DMS 273 (cell line): Measurements from ENCODE around the gene OXA1L.
"Not testable (repeated sequence)": the region's sequence is repeated elsewhere in the genome, so short reads cannot be mapped to it uniquely, and the experiment has no call there.

Source experiments
- DNase-seq: peaks from one replicate; lab custom pipeline; 2025; ENCODE audit not compliant: unreplicated experiment; lab: John Stamatoyannopoulos, UW

OXA1L gene

GRCh38 chr14:22766457-22767322 is at the start of gene OXA1L:
Gene OXA1L, plus strand, starts transcription at chr14:22766688. Its CDS starts 14 bp downstream, at chr14:22766702.
- peak; percentile 99 for DNase-seq

GRCh38 chr14:22718091-22718490 is 48.4 kb upstream of the OXA1L start:
- DNase-seq: no peak

DNA sequence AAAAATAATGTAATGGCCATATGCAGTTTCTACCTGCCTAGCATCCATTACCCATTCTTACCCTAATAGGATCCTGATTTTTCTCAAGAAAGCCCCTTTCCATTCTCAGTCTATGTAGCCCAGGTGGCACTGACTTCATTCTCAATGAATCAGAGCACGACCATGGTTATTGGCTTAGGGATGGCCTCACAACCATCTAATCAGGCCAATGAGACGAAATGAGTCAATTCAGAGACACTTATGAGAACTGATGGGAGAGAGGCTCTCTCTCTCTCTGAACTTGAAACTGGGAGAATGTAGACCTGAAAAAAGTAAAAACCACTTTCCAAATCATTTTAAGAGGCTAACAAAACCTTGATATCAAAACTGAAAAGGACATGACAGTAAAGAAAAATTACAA is 45.3 kb upstream of the OXA1L start:
- DNase-seq: no peak

- no peak for DNase-seq
Observed at GRCh38 chr14:22723815-22724214, 42.7 kb upstream of the OXA1L start.

DNA sequence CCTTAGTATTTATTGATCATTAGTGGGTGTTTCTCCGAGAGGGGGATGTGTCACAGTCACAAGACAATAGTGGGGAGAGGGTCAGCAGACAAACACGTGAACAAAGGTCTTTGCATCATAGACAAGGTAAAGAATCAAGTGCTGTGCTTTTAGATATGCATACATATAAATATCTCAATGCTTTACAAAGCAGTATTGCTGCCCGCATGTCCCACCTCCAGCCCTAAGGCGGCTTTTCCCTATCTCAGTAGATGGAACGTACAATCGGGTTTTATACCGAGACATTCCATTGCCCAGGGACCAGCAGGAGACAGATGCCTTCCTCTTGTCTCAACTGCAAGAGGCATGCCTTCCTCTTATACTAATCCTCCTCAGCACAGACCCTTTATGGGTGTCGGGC is 41.6 kb upstream of the OXA1L start:
- DNase-seq: not testable (repeated sequence)

- DNase-seq: not testable (repeated sequence)
Observed at GRCh38 chr14:22725374-22725773, 41.1 kb upstream of the OXA1L start.

DNA sequence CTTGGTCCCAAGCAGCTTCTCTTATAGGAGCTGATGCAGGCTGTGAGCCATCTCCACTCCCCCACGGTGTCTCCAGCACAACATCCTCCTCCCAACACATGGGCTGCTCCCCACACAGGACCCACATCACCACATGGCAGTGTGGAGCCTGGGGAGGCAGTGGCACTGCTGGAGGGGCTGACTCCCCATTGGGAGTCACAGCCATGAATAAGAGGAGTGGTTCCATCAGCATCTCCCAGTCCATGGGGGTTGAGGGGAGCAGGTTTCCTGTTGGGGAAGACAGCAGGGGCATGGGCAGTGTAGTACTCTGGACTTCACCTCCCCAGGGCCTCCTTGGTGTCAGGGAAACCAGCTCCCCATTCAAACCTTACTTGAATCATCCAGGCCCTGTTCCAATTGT is 40.5 kb upstream of the OXA1L start:
- peak; percentile 70 for DNase-seq

DNA sequence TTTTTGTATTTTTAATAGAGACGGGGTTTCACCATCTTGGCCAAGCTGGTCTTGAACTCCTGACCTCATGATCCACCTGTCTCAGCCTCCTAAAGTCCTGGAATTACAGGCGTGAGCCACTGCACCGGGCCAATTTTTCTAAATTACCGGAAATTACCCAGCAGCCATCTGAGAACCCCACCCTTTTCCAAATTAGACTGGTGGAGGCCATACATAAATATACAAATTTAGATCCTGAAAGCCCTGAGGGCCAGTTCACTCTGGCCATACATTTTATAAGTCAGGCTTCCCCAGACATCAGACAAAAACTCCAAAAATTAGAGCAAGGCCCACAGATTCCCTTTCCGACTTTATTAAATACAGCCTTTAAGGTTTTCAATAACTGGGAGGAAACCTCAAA is 34.4 kb upstream of the OXA1L start:
- DNase-seq: not testable (repeated sequence)

DNA sequence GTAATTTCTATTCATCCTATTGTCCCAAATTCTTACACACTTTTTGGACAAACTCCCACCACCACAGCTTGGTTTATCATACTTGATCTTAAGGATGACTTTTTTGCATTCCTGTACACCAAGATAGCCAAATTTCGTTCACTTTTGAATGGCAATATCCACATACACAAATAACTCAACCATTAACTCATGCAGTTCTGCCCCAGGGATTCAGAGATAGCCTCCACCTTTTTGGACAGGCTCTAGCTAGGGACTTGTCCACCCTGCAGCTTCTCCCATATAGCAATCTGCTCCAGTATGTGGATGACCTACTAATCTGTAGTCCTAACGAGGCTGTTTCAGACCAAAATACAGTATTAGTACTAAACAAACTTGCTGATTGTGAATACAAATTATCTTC is 32.7 kb upstream of the OXA1L start:
- no peak for DNase-seq

GRCh38 chr14:22735096-22735495 is 31.4 kb upstream of the OXA1L start:
- no peak for DNase-seq

DNA sequence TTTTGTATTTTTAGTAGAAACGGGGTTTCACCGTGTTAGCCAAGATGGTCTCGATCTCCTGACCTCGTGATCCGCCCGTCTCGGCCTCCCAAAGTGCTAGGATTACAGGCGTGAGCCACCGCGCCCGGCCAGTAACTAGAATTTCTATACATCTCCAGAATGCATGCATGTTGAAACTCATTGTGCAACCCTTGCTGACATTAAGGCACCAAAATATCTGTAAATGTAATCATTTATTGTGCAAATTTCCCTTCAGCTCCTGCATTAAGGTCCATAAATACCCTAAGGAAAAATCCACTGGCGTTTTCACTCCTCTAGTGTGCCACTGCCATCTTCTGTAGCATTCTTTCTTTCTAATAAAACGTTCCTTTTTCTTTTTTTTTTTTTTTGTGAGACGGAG is 30.1 kb upstream of the OXA1L start:
- not testable (repeated sequence) for DNase-seq

GRCh38 chr14:22737052-22737451 is 29.4 kb upstream of the OXA1L start:
- no peak for DNase-seq

GRCh38 chr14:22739423-22739822 is 27.1 kb upstream of the OXA1L start:
- no peak for DNase-seq

DNA sequence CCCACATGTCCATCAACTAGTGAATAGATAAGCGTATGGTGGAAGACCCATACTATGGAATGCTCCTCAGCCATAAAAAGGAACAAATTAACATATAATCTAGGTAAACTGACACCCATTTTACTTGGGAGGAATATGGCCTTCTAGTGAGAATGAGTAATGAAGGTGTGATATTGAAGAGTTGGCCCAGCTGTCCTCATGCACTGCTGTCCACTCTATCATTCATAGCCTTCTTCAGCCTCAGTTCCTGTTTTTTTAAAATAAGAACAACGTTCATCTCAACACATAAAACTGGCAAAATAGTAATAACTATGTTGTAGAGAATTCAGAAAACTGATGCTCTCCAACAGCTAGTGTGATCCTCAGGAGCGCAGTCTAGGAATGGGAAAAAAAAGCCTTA is 26.5 kb upstream of the OXA1L start:
- no peak for DNase-seq

- no peak for DNase-seq
Observed at GRCh38 chr14:22747769-22748168, 18.7 kb upstream of the OXA1L start.

DNA sequence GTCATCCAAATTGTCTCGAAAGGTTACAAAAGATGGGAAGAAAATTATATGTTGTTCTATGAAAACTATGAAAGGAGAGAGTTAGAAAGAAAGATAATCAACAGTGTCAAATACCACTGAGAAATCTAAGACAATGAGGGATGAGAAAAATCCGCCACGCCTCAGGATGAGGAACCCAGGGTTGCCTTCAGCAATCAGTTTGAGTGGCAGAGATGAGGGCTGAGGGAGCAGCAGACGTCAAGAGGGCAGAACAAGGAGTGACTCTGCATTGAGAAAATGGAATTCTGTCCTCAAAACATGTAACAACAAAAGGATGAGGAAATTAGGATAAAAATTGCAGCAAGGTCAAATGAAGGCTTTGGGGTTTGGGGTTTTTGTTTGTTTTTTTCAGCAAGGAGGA is 18.3 kb upstream of the OXA1L start:
- no peak for DNase-seq

DNA sequence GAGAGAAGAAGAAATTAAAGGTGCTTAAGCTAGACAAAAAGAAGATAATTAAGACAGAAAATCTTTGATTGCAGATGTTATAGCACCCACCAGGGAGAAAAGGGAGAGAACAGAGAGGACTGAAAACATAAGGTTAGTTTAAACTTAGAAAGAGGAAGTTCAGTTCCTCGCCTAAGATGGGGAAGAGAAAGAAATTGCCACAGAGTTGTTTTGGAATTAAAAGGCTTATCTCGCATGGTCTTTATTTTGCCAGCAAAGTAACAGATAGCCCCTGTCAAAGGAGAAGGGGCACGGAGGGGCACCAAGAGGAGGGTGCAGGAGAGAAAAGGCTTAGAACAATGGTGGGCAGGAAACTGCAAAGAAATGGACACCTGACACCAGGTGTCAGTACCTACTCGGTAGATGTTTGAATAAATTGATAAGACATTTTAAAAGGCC is 17.8 kb upstream of the OXA1L start:
- no peak for DNase-seq

DNA sequence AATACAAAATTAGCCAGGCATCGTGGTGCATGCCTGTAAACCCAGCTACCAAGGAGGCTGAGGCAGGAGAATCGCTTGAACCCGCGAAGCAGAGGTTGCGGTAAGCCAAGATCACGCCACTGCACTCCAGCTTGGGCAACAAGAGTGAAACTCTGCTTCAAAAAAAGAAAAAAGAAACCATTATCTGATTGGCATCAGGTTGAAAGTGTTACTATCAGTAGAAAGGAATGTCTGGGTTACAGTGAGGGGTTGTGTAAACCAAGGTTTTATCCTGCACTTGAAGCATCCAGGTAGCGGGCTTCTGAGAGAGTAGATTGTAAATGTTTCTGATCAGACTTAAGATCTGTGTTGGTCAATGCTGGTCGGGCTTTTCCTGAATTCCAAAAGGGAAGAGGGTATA is 14.1 kb upstream of the OXA1L start:
- no peak for DNase-seq

- peak; percentile 72 for DNase-seq
Observed at GRCh38 chr14:22753586-22753985, 12.9 kb upstream of the OXA1L start.

DNA sequence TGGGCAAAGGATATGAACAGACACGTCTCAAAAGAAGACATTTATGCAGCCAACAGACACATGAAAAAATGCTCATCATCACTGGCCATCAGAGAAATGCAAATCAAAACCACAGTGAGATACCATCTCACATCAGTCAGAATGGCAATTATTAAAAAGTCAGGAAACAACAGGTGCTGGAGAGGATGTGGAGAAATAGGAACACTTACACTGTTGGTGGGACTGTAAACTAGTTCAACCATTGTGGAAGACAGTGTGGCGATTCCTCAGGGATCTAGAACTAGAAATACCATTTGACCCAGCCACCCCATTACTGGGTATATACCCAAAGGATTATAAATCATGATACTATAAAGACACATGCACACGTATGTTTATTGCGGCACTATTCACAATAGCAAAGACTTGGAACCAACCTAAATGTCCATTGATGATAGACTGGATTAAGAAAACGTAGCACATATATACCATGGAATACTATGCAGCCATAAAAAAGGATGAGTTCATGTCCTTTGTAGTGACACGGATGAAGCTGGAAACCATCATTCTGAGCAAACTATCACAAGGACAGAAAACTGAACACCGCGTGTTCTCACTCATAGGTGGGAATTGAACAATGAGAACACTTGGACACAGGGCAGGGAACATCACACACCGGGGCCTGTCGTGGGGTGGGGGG is 8.4 kb upstream of the OXA1L start:
- DNase-seq: not testable (repeated sequence)

GRCh38 chr14:22761734-22762133 is 4.8 kb upstream of the OXA1L start:
- DNase-seq: no peak

- peak; percentile 20 for DNase-seq
Observed at GRCh38 chr14:22764382-22764781, 2.1 kb upstream of the OXA1L start.

GRCh38 chr14:22767323-22767589 is 768 bp downstream of the OXA1L start:
- DNase-seq: no peak
